ENCODE results near the gene EVI2B. TPM values are rescaled to one million over a fixed set of nuclear protein-coding genes. Genes with fewer than 3 reads are reported as not detected.
A peak's percentile ranks its signal among the peaks of the same experiment; 100 is the strongest.

EVI2B gene
- total and polyA plus RNA-seq, 2 of the 4 experiments (the other 2 are of a cell fraction), result under 0.01 to 0.17 TPM

- Histone ChIP-seq H3K14ac (replicated peaks; ENCODE audit: low read depth, low read length) (no peak overlapping the region), H3K4me2 (ENCODE audit: low read depth, low read length) (no peak overlapping the region), H4K8ac (ENCODE audit: low read depth in 2 of 2, low read length in 2 of 2) (no peak overlapping the region), H2BK120ac (ENCODE audit: low read depth, low read length) (no peak overlapping the region), H2AK9ac (replicated peaks; ENCODE audit: low read depth, low read length, poor library complexity) (no peak overlapping the region), H3K9ac (ENCODE audit: low read depth, low read length) (no peak overlapping the region), H3K27ac (ENCODE audit: insufficient read depth, low read length) (no peak overlapping the region; the same call in 1 of the 2 replicates), H3K4me1 (ENCODE audit: control insufficient read depth, insufficient read depth, low read length) (no peaks in the 10 kb centered on the region), H2AK5ac (ENCODE audit: low read depth, low read length) (no peak overlapping the region), H3K79me1 (ENCODE audit: low read depth in 1 of 2, low read length in 2 of 2) (peaks cover 0 to 6% of the 10 kb centered on the region in 2 experiments; a peak in 1 of 4 replicates), H3K18ac (ENCODE audit: low read depth, low read length) (no peak overlapping the region), H3K9me3 (ENCODE audit: control insufficient read depth, insufficient read depth, low read length) (no peaks in the 10 kb centered on the region), H3K23ac (ENCODE audit: low read depth, low read length) (no peak overlapping the region), H3K9me1 (ENCODE audit: insufficient read depth, low read length) (no peaks in the 10 kb centered on the region), H2AFZ (replicated peaks; ENCODE audit: low read length, poor library complexity) (no peak overlapping the region), H2BK5ac (ENCODE audit: low read depth, low read length, poor library complexity, severe bottlenecking) (no peak overlapping the region), H3K56ac (ENCODE audit: extremely low read depth, insufficient read depth, low read length) (no peak overlapping the region), H2BK20ac (ENCODE audit: low read depth, low read length) (no peak overlapping the region), H4K91ac (ENCODE audit: insufficient read depth, low read depth, low read length) (no peak overlapping the region), H3K4me3 (ENCODE audit: insufficient read depth, low read depth, low read length) (no peak overlapping the region), H4K20me1 (ENCODE audit: insufficient read depth, low read length) (no peaks in the 10 kb centered on the region), H4K5ac (ENCODE audit: low read depth, low read length) (no peak overlapping the region), H3K4ac (ENCODE audit: low read depth, low read length) (no peak overlapping the region), H3K27me3 (ENCODE audit: control insufficient read depth, insufficient read depth, low read length) (no peaks in the 10 kb centered on the region), H2BK15ac (ENCODE audit: low read depth, low read length) (no peak overlapping the region), H3K36me3 (ENCODE audit: control insufficient read depth, insufficient read depth, low read length) (peaks cover 26% of the 10 kb centered on the region)
- DNase-seq, result no peak
- BruUV-seq (replicated peaks), result no TSS peak
- no CpG with 5 or more reads among the region's 2 CpGs for WGBS, 2 experiments (ENCODE audit: extremely low coverage in 2 of 2, insufficient read length in 1 of 2)
- TF ChIP-seq CHD1 (IDR thresholded peaks at IDR 0.05; ENCODE audit: low read depth, low read length) (no peak), USF2 (IDR thresholded peaks at IDR 0.05; ENCODE audit: low read depth, low read length) (no peak), RFX5 (IDR thresholded peaks at IDR 0.05; ENCODE audit: low read depth, low read length) (no peak), MAZ (IDR thresholded peaks at IDR 0.05; ENCODE audit: borderline replicate concordance, low read depth, low read length) (no peak), MAFK (IDR thresholded peaks at IDR 0.05; ENCODE audit: low read depth, low read length) (no peak), ELK1 (IDR thresholded peaks at IDR 0.05; ENCODE audit: borderline replicate concordance, low read depth, low read length) (no peak), CEBPB (IDR thresholded peaks at IDR 0.05; ENCODE audit: low read depth, low read length) (no peak), RCOR1 (IDR thresholded peaks at IDR 0.05; ENCODE audit: insufficient replicate concordance, low read length) (no peak), NFE2L2 (IDR thresholded peaks at IDR 0.05; ENCODE audit: low read depth, low read length) (no peak), POLR2A (IDR thresholded peaks at IDR 0.05; ENCODE audit: low read depth, low read length) (no peak), SMC3 (IDR thresholded peaks at IDR 0.05; ENCODE audit: low read depth, low read length) (no peak), BHLHE40 (IDR thresholded peaks at IDR 0.05; ENCODE audit: low read depth, low read length) (no peak), RAD21 (IDR thresholded peaks at IDR 0.05; ENCODE audit: low read length) (no peak)
- in situ Hi-C loops (cut with MboI; ENCODE audit: low sequenced_read_pairs) (no loop called here), intact Hi-C loops (cut with micrococcal nuclease) (loop anchor here (5.0 kb wide), 1 partner anchor 90 kb away; no protein-coding TSS in a partner anchor), dilution Hi-C loops (cut with HindIII; ENCODE audit: low sequenced_read_pairs, unreplicated experiment) (no loop called here)
- ChIA-PET CTCF (no interaction called here), POLR2A (ENCODE audit: unreplicated experiment) (no interaction called here)
- ATAC-seq (ENCODE audit: low read depth), result peak; percentile 49
These were observed 43.2 kb upstream of the EVI2B start for GRCh38 chr17:31357091-31357490.
